ENCODE results near the gene LONP2.
"Not testable (repeated sequence)": the region's sequence is repeated elsewhere in the genome, so short reads cannot be mapped to it uniquely, and the experiment has no call there.

Gene LONP2

DNA sequence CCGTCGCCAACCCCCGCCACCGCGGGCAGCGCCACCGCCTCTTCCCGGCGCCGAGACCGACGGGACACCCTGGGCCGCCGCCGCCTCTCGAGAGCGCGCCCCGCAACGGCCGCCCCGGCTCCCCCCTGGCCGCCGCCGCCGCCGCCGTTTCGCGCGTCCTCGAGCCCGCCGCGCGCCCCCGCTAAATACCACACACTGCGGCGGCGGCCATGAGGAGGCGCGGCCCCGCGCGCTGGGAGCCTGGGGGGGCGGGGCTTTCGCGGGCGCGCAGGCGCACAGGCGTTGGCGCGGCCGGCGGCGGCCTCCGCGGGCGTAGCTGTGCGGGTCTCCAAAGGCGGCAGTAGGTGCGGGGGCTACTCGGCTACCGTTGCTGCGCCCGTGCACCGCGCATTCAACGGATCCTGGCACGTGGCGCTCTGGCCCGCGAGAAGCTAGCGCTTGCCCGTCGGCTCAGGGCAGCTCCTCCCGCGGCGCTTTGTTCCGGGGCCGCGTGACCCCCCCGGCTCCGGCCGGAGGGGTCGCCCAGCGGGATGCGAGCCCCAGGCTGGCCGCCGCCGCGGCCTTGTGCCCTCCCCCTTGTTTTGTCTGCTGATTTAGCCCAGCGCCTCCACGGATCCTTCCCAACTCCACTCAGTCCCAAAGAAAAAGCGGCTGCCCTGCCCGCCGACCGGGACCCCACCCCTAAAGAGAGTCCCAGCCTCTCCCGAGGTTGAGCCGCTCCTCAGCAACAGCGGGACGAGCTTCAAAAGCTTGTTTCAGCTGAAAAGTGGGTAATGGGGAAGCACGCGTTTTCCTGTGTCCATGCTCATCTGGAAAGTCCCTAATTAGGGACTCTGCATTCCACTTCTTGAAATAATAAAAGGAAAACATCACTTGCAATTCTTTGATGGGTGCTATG lies 141.4 kb downstream of the LONP2 start, which contains the start of gene SIAH1:
Gene SIAH1 (minus strand): TSS at position 161 of the 898 bp plus-strand sequence. CDS start 22,985 bp downstream, outside the sequence.
- TF ChIP-seq TAF1 (IDR thresholded peaks at IDR 0.05; ENCODE audit: borderline replicate concordance, low read depth, low read length) (peak; percentile 18), POLR2AphosphoS5 (IDR thresholded peaks at IDR 0.05; ENCODE audit: low read depth, low read length) (peak; percentile 86), POLR2A (IDR thresholded peaks at IDR 0.05; ENCODE audit: low read depth, low read length) (peak; percentile 87)
- peak; percentile 82 for DNase-seq (ENCODE audit: insufficient read length)
- FAIRE-seq, result peak; percentile 88

DNA sequence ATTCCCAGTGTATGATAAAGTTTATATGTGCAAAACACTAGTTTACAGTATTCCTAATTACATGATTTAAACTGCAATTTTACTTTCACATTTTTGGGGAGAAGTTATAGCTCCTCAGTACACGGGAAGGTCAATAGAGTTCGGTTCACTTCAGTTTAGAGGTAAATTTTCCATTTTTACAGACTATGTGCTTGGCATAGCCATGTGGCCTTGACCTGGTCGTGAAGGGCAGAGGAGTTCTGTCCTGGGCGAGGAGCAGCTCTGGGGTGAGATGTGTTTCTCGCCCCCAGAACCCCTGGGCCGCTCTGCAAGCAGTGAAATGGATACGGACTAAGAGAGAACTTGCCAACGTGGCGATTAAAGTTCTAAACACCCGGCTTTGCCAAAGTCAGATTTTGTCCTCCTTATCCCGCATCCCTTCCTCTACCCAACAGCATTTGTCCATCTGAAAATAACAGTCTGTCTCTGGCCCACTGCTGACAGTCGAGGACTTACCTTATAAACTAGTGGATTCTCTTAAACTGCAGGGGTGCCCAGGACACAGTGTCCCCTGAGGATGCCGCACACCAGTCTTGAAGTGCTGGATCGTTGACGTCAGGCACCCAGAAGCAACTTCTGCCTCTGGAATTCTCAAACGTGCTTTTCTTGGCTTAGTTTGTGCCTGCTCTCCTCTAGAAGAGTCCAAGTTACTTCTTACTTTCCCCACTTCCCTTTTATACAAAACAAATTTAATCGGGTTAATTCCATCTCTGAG lies 142.6 kb downstream of the LONP2 start:
- FAIRE-seq, result no peak
- no peak for TF ChIP-seq POLR2A (IDR thresholded peaks at IDR 0.05; ENCODE audit: low read depth, low read length)
- no peak for TF ChIP-seq TAF1 (IDR thresholded peaks at IDR 0.05; ENCODE audit: borderline replicate concordance, low read depth, low read length)
- TF ChIP-seq POLR2AphosphoS5 (IDR thresholded peaks at IDR 0.05; ENCODE audit: low read depth, low read length), result no peak
- DNase-seq (ENCODE audit: insufficient read length), result no peak

DNA sequence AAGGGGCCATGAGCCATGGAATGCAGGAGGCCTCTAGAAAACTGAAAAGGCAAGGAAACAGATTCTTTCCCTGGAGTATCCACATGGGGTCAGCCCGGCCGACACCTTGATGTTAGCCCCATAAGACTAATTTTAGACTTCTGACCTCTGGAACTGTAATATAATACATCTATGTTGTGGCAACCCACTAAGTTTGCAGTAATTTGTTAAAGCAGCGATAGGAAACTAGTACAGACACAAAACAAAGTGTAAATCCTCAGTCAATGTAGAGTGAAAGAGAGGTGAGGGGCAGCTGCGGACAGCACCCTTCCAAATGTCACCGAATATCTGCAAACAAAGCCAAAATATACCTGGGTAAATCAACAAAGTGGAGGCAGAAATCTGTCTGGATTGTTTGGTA lies 148.3 kb downstream of the LONP2 start:
- FAIRE-seq, result no peak
- TF ChIP-seq TAF1 (IDR thresholded peaks at IDR 0.05; ENCODE audit: borderline replicate concordance, low read depth, low read length) (no peak), POLR2A (IDR thresholded peaks at IDR 0.05; ENCODE audit: low read depth, low read length) (no peak), POLR2AphosphoS5 (IDR thresholded peaks at IDR 0.05; ENCODE audit: low read depth, low read length) (no peak)
- DNase-seq (ENCODE audit: insufficient read length), result no peak

DNA sequence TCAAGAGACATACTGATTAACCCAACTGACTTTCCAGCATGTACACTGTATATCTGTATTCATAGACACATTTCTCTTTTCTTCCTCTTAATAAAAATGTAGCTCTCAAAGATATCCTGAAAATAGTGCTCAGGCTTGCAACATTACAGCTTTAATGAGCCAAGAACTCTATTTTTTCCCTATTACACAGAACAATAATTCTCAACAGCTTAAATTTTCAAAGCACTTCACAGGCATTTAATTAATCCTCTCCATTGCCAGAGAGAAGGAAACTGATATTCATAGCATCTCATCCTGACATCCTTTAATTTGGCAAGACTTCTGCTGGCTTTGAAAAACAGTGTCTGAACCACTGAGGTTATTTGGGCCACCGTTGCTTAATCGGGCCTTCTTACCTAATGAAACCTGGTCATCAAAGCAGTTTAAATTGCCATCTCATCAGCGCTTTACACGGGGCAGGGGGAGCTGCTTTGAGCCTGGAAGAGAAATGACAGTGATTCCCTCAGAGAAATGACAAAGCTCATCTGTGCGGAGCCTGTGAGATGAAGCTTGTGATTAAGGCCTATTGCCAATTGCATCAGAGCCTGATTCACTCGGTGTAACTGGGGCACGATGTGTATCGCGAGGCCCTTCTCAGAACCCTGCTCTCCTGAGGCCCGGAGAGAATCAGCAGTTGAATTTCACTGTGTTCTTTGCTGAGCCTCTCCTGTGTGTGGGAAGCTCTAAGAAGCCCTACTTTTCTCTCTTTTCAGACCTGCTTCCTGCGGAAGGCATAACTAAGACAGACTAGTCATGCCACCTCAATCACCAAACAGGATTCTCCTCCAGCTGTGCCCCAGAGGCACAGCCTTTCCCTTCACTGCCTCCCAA lies 149.6 kb downstream of the LONP2 start:
- no peak for DNase-seq (ENCODE audit: insufficient read length)
- FAIRE-seq, result no peak
- TF ChIP-seq POLR2A (IDR thresholded peaks at IDR 0.05; ENCODE audit: low read depth, low read length), result no peak
- TF ChIP-seq POLR2AphosphoS5 (IDR thresholded peaks at IDR 0.05; ENCODE audit: low read depth, low read length), result no peak
- no peak for TF ChIP-seq TAF1 (IDR thresholded peaks at IDR 0.05; ENCODE audit: borderline replicate concordance, low read depth, low read length)

DNA sequence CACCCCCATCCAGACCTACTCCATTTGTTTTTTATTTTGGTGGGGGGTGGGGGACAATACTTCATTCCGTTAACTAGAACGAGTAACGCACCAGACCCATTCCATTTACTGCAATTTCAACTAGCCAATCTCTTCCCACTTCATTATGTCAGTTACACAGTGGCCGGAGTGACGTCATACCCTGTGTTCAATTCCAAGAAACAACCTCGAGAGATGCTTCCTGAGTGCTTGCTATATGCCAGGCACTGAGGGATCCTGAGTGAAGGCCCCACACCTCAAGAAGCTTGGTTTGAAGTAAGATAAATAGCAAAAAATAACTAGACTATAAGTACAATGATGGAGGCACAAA lies 150.2 kb downstream of the LONP2 start:
- no peak for FAIRE-seq
- DNase-seq (ENCODE audit: insufficient read length), result no peak
- TF ChIP-seq POLR2A (IDR thresholded peaks at IDR 0.05; ENCODE audit: low read depth, low read length) (no peak), POLR2AphosphoS5 (IDR thresholded peaks at IDR 0.05; ENCODE audit: low read depth, low read length) (no peak), TAF1 (IDR thresholded peaks at IDR 0.05; ENCODE audit: borderline replicate concordance, low read depth, low read length) (no peak)

DNA sequence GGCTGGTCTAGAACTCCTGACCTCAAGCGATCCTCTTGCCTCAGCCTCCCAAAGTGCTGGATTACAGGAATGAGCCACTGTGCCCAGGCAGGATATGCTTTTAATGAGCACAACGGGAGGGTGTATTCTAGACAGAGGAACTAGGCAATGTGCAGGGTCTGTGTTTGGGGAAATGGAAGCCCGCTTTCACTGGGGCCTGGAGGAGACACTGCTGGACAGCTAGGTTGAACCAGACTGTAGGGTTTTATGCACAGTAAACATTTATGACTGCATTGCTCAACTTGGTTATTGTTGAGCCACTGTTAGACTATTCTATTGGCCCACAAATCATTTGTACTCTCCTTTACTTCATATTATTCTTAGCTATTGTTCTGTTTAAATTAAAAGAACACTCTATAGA lies 151.3 kb downstream of the LONP2 start:
- no peak for FAIRE-seq
- no peak for DNase-seq (ENCODE audit: insufficient read length)
- TF ChIP-seq POLR2AphosphoS5 (IDR thresholded peaks at IDR 0.05; ENCODE audit: low read depth, low read length), result no peak
- no peak for TF ChIP-seq TAF1 (IDR thresholded peaks at IDR 0.05; ENCODE audit: borderline replicate concordance, low read depth, low read length)
- TF ChIP-seq POLR2A (IDR thresholded peaks at IDR 0.05; ENCODE audit: low read depth, low read length), result no peak

DNA sequence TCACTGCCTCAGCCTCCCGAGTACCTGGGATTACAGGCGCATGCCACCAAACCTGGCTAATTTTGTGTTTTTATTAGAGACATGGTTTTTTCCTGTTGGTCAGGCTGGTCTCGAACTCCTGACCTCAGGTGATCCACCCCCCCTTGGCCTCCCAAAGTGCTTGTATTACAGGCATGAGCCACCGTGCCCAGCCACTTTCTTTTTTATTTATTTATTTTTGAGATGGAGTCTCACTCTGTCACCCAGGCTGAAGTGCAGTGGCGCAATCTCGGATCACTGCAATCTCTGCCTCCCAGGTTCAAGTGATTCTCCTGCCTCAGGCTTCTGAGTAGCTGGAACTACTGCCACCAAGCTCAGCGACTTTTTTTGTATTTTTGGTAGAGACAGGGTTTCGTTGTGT lies 158.4 kb downstream of the LONP2 start:
- FAIRE-seq; DNase-seq (ENCODE audit: insufficient read length): not testable (repeated sequence)

DNA sequence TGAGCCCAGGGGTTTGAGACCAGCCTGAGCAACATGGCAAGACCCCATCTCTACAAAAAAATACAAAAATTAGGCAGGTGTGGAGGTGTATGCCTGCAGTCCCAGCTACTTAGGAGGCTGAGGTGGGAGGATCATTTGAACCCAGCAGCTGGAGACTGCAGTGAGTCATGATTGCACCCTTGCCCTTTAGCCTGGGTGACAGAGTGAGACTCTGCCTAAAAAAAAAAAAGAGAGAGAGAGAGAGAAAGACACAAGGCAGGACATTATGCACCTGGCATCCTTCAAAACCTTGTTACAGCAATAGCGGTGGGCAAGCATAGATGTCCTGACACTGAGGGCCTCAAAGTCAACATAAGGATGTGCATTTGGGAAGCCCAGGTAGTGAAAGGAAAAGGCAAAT lies 161.1 kb downstream of the LONP2 start:
- DNase-seq (ENCODE audit: insufficient read length) (no peak), FAIRE-seq (no peak)
- TF ChIP-seq POLR2AphosphoS5 (IDR thresholded peaks at IDR 0.05; ENCODE audit: low read depth, low read length) (no peak), POLR2A (IDR thresholded peaks at IDR 0.05; ENCODE audit: low read depth, low read length) (no peak), TAF1 (IDR thresholded peaks at IDR 0.05; ENCODE audit: borderline replicate concordance, low read depth, low read length) (no peak)

DNA sequence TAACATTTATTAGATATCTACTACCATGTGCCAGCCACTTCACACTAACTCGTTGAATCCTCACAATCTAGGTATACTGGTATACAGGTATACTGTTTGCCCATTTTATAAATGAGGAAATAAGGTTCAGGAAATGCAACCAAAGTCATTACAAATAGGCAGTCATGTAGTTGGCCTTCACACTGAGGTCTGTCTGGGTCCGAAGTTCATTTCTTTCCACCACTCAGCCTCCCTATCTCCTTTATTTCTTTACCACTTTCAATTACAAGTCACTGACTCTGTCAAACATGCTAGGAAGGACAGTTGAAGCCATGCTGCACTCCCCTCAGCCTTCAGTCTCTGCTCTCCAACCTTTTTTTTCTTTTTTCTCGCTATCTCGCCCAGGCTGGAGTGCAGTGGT lies 161.8 kb downstream of the LONP2 start:
- FAIRE-seq (no peak), DNase-seq (ENCODE audit: insufficient read length) (no peak)
- no peak for TF ChIP-seq POLR2A (IDR thresholded peaks at IDR 0.05; ENCODE audit: low read depth, low read length)
- no peak for TF ChIP-seq TAF1 (IDR thresholded peaks at IDR 0.05; ENCODE audit: borderline replicate concordance, low read depth, low read length)

Measured in GM12892 (cell line).